Measurements from ENCODE around the gene ETS1.

ETS1 gene

DNA sequence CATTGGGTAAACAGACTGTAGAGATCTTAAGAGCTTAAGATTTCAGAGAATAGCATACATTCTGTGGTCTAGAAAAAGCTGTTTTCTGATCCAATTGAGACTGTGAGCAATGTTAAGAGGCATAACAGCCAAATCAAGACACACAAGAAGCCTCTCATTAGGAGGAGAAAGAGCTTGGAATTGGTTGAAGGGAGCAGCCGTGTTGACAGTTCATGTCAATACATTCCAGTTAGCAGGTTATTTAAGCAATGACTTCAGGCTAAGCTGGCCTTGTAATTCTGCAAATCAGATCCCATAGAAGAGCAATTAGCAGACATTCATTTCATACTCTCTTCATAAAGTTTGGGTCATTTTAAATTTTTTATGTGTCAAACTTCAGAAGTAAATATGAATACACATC is 50.9 kb downstream of the ETS1 start:
- TF ChIP-seq, protein P1, sequence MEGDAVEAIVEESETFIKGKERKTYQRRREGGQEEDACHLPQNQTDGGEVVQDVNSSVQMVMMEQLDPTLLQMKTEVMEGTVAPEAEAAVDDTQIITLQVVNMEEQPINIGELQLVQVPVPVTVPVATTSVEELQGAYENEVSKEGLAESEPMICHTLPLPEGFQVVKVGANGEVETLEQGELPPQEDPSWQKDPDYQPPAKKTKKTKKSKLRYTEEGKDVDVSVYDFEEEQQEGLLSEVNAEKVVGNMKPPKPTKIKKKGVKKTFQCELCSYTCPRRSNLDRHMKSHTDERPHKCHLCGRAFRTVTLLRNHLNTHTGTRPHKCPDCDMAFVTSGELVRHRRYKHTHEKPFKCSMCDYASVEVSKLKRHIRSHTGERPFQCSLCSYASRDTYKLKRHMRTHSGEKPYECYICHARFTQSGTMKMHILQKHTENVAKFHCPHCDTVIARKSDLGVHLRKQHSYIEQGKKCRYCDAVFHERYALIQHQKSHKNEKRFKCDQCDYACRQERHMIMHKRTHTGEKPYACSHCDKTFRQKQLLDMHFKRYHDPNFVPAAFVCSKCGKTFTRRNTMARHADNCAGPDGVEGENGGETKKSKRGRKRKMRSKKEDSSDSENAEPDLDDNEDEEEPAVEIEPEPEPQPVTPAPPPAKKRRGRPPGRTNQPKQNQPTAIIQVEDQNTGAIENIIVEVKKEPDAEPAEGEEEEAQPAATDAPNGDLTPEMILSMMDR (IDR thresholded peaks at IDR 0.05; ENCODE audit: low read depth, low read length), result no peak
- no peak for DNase-seq (ENCODE audit: low read depth, low spot score)

DNA sequence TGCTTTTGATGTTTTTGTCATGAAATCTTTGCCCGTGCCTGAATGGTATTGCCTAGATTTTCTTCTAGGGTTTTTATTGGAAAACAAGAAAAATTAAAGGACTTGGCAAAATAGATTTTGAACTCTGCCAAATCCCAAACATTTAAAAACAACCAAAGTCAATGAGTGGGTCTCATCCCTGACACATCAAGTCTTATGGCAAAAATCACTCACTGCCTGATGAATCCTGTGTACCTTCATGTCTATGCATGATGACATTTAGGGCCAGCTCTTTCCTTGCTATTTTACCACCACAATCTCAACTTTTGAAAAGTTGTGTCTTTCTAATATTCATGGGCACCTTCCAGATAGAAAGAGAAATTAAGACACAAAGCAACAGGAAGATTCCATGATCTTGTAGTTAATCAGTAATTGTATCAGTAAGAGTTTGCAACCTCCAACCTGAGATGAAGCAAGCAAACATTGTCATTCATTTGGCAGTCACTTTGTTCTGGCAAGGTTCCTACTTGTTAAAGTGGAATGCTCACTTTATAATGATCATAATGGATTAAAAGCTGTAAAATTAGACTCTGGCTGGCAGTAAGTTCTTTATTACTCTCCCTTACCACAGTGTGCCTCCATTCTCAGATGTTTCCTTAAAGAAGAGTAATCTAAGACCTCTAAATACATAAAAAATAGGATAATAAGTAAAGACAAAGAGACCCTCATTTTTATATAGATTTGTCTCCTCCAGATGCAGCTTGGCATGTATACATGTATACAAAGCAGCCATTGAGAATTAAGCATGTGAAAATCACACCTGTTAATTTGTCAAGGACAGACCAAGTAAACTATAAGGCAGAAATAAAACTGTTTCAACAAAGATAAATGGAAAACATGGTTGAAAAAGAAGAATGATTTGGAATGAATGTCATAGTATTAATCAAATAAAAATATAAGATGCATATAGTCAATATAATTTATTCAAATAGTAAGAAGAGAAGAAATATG is 51.6 kb downstream of the ETS1 start:
- TF ChIP-seq, protein P1 (IDR thresholded peaks at IDR 0.05; ENCODE audit: low read depth, low read length), result no peak
- in situ Hi-C loops (cut with HindIII; ENCODE audit: low sequenced_read_pairs), result no loop called here
- DNase-seq (ENCODE audit: low read depth, low spot score), result no peak
- no peak overlapping the region for H3K4me3 ChIP-seq (ENCODE audit: low read depth, low read length)

More for the DNA sequence above, 50.9 kb downstream of the ETS1 start:
- no peak overlapping the region for H3K4me3 ChIP-seq (ENCODE audit: low read depth, low read length)
- in situ Hi-C loops (cut with HindIII; ENCODE audit: low sequenced_read_pairs), result no loop called here

DNA sequence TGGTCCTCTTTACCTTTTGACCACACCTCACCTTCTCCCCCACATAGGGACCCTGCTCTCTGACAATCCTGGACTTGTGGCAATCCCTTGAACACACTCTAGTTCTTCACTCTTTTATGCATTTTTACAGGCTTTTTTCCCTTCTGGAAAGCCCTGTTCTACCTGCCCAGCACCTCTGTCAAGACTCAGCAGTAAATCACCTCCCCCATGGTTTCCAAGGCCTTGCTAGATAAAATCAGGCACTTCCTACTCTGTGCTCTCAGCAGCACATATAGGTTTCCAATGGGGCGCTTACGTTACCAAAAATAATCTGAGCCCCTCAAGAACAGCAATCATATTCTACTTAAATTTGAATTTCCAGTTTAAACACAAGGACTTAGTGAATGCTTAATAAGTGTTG is 53.9 kb downstream of the ETS1 start:
- DNase-seq (ENCODE audit: low read depth, low spot score), result no peak
- TF ChIP-seq, protein P1 (IDR thresholded peaks at IDR 0.05; ENCODE audit: low read depth, low read length), result no peak
- H3K4me3 ChIP-seq (ENCODE audit: low read depth, low read length), result no peak overlapping the region
- in situ Hi-C loops (cut with HindIII; ENCODE audit: low sequenced_read_pairs), result no loop called here

DNA sequence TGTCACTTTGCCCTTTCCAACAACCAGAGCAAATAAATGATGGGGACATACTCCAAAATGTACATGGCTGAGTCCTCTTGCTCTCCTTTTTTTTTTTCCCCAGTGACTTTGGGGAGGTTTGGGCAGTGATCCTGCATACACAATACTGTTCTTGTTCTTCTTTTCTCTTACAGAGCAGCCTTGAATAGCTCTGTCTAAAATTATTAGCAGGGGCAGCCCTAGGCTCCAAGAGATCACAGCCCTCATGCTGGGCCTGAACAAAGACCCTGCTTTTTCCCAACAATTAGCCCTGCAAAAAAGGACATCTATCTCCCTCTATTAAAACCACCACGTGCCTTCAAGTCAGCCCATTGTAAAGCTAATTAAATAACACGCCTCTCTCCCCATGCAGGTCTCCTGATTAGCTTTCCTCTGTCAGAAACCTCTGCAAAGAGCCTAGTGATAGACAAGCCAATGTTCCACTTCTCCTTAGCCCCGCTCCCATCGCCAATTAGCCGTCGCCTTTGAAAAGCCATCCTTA is 54.7 kb downstream of the ETS1 start:
- no peak overlapping the region for H3K4me3 ChIP-seq (ENCODE audit: low read depth, low read length)
- in situ Hi-C loops (cut with HindIII; ENCODE audit: low sequenced_read_pairs), result no loop called here
- TF ChIP-seq, protein P1 (IDR thresholded peaks at IDR 0.05; ENCODE audit: low read depth, low read length), result no peak
- DNase-seq (ENCODE audit: low read depth, low spot score), result no peak

DNA sequence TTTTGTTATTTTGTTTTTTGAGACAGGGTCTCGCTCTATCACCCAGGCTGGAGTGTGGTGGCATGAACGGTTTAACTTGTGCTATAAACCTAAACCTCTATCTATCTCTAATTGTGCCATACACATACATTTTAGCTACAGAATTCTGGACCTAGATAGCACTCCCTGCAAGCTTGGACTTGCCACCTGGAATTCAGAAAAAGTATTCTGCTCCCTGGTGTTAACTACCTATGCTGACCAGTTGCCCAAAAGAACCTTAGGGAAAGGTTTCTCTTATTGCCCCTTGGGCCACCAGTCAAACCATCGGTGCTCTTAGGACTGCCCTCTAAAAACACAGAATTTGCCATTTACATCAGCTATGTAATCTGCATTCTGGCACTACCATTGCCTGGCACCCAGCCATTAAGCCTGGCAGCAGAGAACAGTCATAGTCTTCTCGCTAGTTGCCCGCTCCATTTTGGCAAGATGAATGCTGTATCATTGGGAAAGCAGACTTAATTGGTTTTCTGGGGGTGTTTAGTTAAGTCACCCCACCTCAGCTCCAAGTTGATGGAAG is 55.3 kb downstream of the ETS1 start:
- TF ChIP-seq, protein P1 (IDR thresholded peaks at IDR 0.05; ENCODE audit: low read depth, low read length), result no peak
- DNase-seq (ENCODE audit: low read depth, low spot score), result no peak
- no peak overlapping the region for H3K4me3 ChIP-seq (ENCODE audit: low read depth, low read length)
- in situ Hi-C loops (cut with HindIII; ENCODE audit: low sequenced_read_pairs), result no loop called here

DNA sequence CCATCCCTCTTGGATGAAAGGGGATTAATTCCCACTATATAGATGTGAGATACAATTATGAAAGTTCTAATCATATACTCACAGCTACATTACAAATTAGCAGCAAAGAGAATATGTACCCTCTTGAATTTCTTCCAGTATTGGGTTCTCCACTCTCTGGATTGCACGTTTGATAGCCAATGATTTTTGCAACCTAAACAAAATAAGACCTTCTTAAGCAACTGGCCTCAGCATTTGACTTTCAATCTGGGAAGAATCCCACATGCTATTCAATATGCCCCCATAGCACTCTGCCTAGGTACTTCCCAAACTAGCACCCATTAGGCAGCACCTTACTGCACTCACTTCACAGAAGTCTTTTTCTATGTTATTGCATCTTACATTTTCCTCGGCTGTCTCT is 55.8 kb downstream of the ETS1 start:
- in situ Hi-C loops (cut with HindIII; ENCODE audit: low sequenced_read_pairs), result no loop called here
- DNase-seq (ENCODE audit: low read depth, low spot score), result no peak
- TF ChIP-seq, protein P1 (IDR thresholded peaks at IDR 0.05; ENCODE audit: low read depth, low read length), result no peak
- no peak overlapping the region for H3K4me3 ChIP-seq (ENCODE audit: low read depth, low read length)

Measured in astrocyte of the spinal cord (primary cell).